Motor neuron (in vitro differentiated cells): Measurements from ENCODE around the gene CTSL. TPM values are rescaled to one million over a fixed set of nuclear protein-coding genes. Genes with fewer than 3 reads are reported as not detected.

Experiments
- ATAC-seq, 8 experiments: fragments of 200-7000 bp; cut with Tn5 transposase; replicated peaks in 6 of 8; 2 replicates each; pipeline ENCODE4 v1.8.0; 2021; ENCODE audit warnings: mild to moderate bottlenecking in 8 of 8, moderate library complexity in 8 of 8
- H3K27ac ChIP-seq, 2 donors: fragments of 250-450 bp; sonication (Bioruptor Pico); 2 replicates each; pipeline ENCODE4 v1.9.0; 2021; ENCODE audit warnings: antibody characterized with exemption in 2 of 2, mild to moderate bottlenecking in 2 of 2, moderate library complexity in 1 of 2
- H3K4me1 ChIP-seq, 2 donors: fragments of 250-450 bp; sonication (Bioruptor Pico); replicated peaks in 1 of 2; 2 replicates each; pipeline ENCODE4 v1.6.1; 2021; ENCODE audit warnings: antibody characterized with exemption in 2 of 2, mild to moderate bottlenecking in 2 of 2, moderate library complexity in 1 of 2
- H3K4me3 ChIP-seq, 5 donors: fragments of 250-450 bp; sonication (Bioruptor Pico); 2 replicates each; pipeline ENCODE4 v1.9.0; 2021; ENCODE audit warnings: antibody characterized with exemption in 5 of 5, mild to moderate bottlenecking in 5 of 5, moderate library complexity in 4 of 5
- WGBS, 10 experiments: fragments of 450-650 bp; shearing (Covaris generic); methylation state at CpG; one replicate each; pipeline ENCODE4 v1.0.0; 2022; 5-methylcytosine and 5-hydroxymethylcytosine counted together
- in situ Hi-C, 9 experiments: fragments of 400-800 bp; cut with MboI; loops; one replicate each; pipeline ENCODE4 v1.15.0; 2021; ENCODE audit warnings: low sequenced_read_pairs in 9 of 9, low pct_unique_long_range_greater_than_20kb in 2 of 9; ENCODE audit not compliant: unreplicated experiment in 9 of 9
- total RNA-seq, 8 experiments: library from RNA; unstranded; fragments of 300-600 nt; gene quantifications; 2 replicates each; pipeline versions ENCODE4 v1.2.3 to v1.2.4, GENCODE V29; 2022

Gene CTSL
- total RNA-seq, 8 experiments from 2014 or later: 27.8 to 713 (median 52.1) TPM

- Histone ChIP-seq H3K4me1 (no peaks in the 10 kb centered on the region), H3K4me3 (no peak overlapping the region), H3K27ac (no peak overlapping the region)
- in situ Hi-C loops: no loop called here
- ATAC-seq: no peak
- 83 to 100% (median 100%) methylated on average over 1 to 7 of the region's 7 CpGs; no CpG with 5 or more reads in 4 of the 10 experiments for WGBS, 10 experiments
Measured at GRCh38 chr9:87703636-87704276, 22.2 kb upstream of the CTSL start.

- ATAC-seq: no peak
- WGBS, 10 experiments: 0 to 90% (median 82%) methylated on average over 1 to 6 of the region's 6 CpGs; no CpG with 5 or more reads in 1 of the 10 experiments
- Histone ChIP-seq H3K27ac (no peak overlapping the region), H3K4me3 (no peak overlapping the region), H3K4me1 (no peaks in the 10 kb centered on the region)
- in situ Hi-C loops: no loop called here
Measured at GRCh38 chr9:87704342-87704741, 21.6 kb upstream of the CTSL start.

- ATAC-seq: no peak
- Histone ChIP-seq H3K27ac (no peak overlapping the region), H3K4me3 (no peak overlapping the region), H3K4me1 (no peaks in the 10 kb centered on the region)
- 80 to 100% (median 92%) methylated on average over 1 to 12 of the region's 39 CpGs; no CpG with 5 or more reads in 2 of the 10 experiments for WGBS, 10 experiments
- in situ Hi-C loops: no loop called here
Measured at GRCh38 chr9:87706066-87706739, 19.7 kb upstream of the CTSL start.

GRCh38 chr9:87707805-87708506 is 18.0 kb upstream of the CTSL start:
- Histone ChIP-seq H3K27ac (no peak overlapping the region), H3K4me1 (no peaks in the 10 kb centered on the region), H3K4me3 (no peak overlapping the region)
- 34 to 92% (median 82%) methylated on average over 1 to 6 of the region's 6 CpGs for WGBS, 10 experiments
- ATAC-seq: no peak
- in situ Hi-C loops: no loop called here

- 73 to 100% (median 84%) methylated on average over 1 to 5 of the region's 5 CpGs for WGBS, 10 experiments
- in situ Hi-C loops: no loop called here
Measured at GRCh38 chr9:87708546-87708945, 17.4 kb upstream of the CTSL start.

GRCh38 chr9:87708986-87709728 is 16.8 kb upstream of the CTSL start:
- no peak for ATAC-seq
- in situ Hi-C loops: no loop called here
- 68 to 100% (median 89%) methylated on average over 2 to 6 of the region's 7 CpGs for WGBS, 10 experiments

More at GRCh38 chr9:87708546-87708945, 17.4 kb upstream of the CTSL start:
- Histone ChIP-seq H3K27ac (no peak overlapping the region), H3K4me1 (no peaks in the 10 kb centered on the region), H3K4me3 (no peak overlapping the region)
- no peak for ATAC-seq

GRCh38 chr9:87710443-87710842 is 15.5 kb upstream of the CTSL start:
- WGBS, 10 experiments: 27 to 100% (median 76%) methylated on average over 1 to 4 of the region's 5 CpGs; no CpG with 5 or more reads in 2 of the 10 experiments
- ATAC-seq: no peak
- in situ Hi-C loops: no loop called here
- H3K27ac ChIP-seq: no peak overlapping the region
- H3K4me1 ChIP-seq: no peaks in the 10 kb centered on the region
- H3K4me3 ChIP-seq: no peak overlapping the region

More at GRCh38 chr9:87708986-87709728, 16.8 kb upstream of the CTSL start:
- Histone ChIP-seq H3K4me3 (no peak overlapping the region), H3K27ac (no peak overlapping the region), H3K4me1 (no peaks in the 10 kb centered on the region)

- no peak overlapping the region for H3K4me3 ChIP-seq
- no peaks in the 10 kb centered on the region for H3K4me1 ChIP-seq
- WGBS, 10 experiments: 8 to 100% (median 62%) methylated on average over 1 to 7 of the region's 9 CpGs; no CpG with 5 or more reads in 2 of the 10 experiments
- in situ Hi-C loops: no loop called here
- H3K27ac ChIP-seq: no peak overlapping the region
- ATAC-seq: peak; percentile 49 to 83 (median 67)
Measured at GRCh38 chr9:87711857-87712800, 13.8 kb upstream of the CTSL start.

GRCh38 chr9:87712801-87713277 is 13.1 kb upstream of the CTSL start:
- Histone ChIP-seq H3K27ac (no peak overlapping the region), H3K4me1 (no peaks in the 10 kb centered on the region), H3K4me3 (no peak overlapping the region)
- 54 to 97% (median 80%) methylated on average over 1 to 5 of the region's 6 CpGs; no CpG with 5 or more reads in 3 of the 10 experiments for WGBS, 10 experiments
- ATAC-seq: peak in 2 of 8 experiments; percentile 4 to 42
- in situ Hi-C loops: no loop called here

- no peak overlapping the region for H3K4me3 ChIP-seq
- ATAC-seq: peak; percentile 44 to 81 (median 76)
- in situ Hi-C loops: no loop called here
- no peak overlapping the region for H3K27ac ChIP-seq
- H3K4me1 ChIP-seq: no peaks in the 10 kb centered on the region
- WGBS, 10 experiments: 0 to 97% (median 52%) methylated on average over 1 to 8 of the region's 11 CpGs; no CpG with 5 or more reads in 4 of the 10 experiments
Measured at GRCh38 chr9:87713278-87713987, 12.5 kb upstream of the CTSL start.

- Histone ChIP-seq H3K27ac (no peak overlapping the region), H3K4me3 (no peak overlapping the region), H3K4me1 (no peaks in the 10 kb centered on the region)
- 0 to 93% (median 44%) methylated on average over 1 to 5 of the region's 5 CpGs for WGBS, 10 experiments
- no peak for ATAC-seq
- in situ Hi-C loops: no loop called here
Measured at GRCh38 chr9:87713988-87714330, 12.0 kb upstream of the CTSL start.
